Tongue (tissue), 3 donors: ENCODE results near the gene WBP4. TPM values are rescaled to one million over a fixed set of nuclear protein-coding genes. Genes with fewer than 3 reads are reported as not detected.
"Not testable (repeated sequence)": the region's sequence is repeated elsewhere in the genome, so short reads cannot be mapped to it uniquely, and the experiment has no call there.

ENCODE experiments used
- DNase-seq: peaks from one replicate; pipeline ENCODE4 v3.0.0-alpha.2; 2015
- small RNA-seq: library from RNA; depleted of rRNA; stranded (forward); fragments of <200 nt; gene quantifications from one replicate; pipeline ENCODE3, GENCODE V24; 2014; ENCODE audit warnings: low replicate concordance
- total RNA-seq: library from RNA; depleted of rRNA; stranded (reverse); fragments of >200 nt; gene quantifications from one replicate; pipeline ENCODE4 v1.2.3, GENCODE V29; 2014

Gene WBP4
- total RNA-seq, 1 donor from 2014 or later = 19.0 TPM

GRCh38 chr13:41079725-41080124 lies 18.4 kb downstream of the WBP4 start:
- no peak for DNase-seq

DNA sequence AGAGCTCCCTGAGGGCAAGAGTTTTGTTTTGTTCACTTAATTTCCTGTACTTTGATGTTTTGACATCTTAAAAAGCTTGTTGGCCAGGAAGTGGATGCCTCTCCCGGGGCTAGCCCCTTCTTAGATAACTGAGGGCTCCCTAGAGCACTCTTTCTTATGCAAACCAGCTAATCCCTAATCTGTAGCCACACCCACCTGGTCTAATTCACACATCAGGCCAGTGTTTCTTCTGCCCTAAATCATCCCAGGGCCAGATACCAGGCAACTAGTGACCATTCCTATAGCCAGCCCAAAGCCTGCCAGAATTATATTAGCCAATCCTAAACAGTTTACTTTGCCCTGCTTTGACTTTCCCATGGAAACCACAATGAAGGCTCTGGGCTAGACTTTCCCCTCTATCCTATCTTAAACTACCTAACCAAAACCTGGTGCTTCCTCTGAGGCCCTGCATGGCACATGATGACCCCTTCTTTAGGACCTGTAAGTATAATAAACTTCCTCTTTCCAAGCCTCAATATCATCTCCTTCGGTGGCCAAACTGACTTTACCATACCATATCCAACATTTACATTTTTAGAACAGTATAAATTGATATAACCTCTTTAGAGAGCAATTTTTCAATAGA lies 24.8 kb downstream of the WBP4 start:
- DNase-seq = no peak

- DNase-seq = not testable (repeated sequence)
Measured at GRCh38 chr13:41095681-41096080, 34.4 kb downstream of the WBP4 start.

GRCh38 chr13:41098761-41099160 lies 37.5 kb downstream of the WBP4 start:
- DNase-seq = no peak

DNA sequence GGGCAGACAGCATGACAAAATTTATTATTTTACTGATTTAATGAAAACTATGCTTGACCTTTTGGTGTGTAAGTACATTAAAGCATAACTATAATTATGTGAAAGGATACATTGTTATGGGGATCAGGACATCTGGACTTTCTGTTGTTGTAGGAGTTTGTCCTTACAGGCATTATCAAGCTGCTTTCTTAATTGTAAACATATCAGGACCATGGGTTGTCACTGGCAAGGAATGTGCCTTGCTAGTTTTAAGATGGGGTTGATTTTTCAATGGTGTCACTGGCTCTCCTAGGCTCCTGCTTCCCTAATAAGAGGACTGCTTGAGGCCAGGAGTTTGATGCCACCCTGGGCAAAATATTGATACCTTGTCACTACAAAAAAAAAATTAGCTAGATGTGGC lies 38.7 kb downstream of the WBP4 start:
- DNase-seq = no peak

GRCh38 chr13:41107104-41107571 lies 45.8 kb downstream of the WBP4 start:
- no peak for DNase-seq

DNA sequence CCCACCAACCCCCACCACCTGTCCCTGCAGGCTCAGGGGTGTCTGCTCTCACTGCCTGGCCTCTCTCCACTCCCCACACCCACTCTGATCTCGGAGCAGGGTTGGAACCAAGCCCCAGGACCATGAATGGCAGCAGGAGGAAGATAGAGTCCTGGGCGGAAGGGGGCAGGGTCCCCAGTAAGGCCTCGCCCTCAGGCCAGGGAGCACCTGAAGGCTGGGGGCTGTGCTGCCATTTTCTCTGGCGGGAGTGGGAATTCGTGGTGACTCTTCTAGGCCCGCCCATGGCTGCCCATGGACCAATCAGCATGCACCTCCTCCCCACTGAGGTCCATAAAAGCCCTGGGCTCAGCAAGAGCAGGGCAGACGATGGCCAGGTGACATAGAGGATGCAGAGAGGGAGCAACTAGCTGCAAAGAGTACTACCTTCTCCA lies 46.3 kb downstream of the WBP4 start:
- DNase-seq = no peak

DNA sequence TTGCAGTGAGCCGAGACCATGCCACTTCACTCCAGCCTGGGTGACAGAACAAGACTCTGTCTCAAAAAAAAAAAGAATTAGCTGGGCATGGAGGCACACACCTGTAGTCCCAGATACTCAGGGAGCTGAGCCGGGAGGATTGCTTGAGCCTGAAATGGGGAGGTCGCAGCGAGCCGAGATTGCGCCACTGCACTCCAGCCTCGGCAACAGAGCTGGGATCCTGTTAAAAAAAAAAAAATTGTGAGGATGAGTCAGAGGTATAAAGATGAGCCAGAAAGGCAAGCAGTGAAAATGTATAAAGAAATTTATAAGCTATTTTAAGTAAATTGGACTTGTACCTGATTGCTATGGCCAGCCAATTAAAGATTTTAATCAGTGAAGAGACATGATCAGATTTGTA lies 50.1 kb downstream of the WBP4 start:
- no peak for DNase-seq

DNA sequence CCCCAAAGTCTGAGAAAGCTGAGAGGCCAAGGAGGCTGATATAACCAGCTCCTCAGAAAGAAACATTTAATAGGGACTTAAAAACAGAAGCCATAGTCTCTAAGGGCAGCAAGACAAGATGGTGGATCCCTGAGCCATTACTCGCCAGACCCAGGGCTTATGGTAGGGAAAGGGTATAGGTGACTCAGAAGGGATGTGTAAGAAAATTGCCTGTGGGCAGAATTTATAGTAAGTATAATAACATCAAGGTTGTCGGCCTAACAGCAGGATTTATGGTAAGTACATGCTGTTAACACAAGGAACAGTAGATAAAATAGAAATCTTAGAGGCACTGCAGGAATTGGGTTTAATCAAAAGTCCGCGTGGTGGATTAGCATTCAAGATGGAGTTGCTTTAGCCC lies 56.6 kb downstream of the WBP4 start:
- DNase-seq = no peak

DNA sequence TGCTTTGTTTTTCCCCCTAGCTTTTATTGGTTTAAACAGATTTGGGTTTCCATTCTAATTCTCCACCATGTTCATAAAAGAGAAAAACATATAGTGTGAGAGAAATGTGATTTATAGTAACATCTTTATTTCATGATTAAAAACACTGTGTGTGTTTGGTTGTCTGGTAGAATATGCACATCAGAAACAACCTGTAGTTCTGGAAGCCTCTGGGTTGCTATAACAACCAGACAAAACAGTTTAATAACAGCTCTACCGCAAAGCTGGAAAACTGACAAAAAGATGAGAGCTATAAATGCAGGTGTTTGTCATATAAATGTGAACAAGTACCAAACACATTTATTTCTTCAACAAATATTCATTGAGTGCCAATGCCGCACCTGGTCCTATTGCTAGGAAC lies 61.5 kb downstream of the WBP4 start:
- peak; percentile 62 for DNase-seq

GRCh38 chr13:41127701-41128100 lies 66.4 kb downstream of the WBP4 start:
- DNase-seq = no peak

DNA sequence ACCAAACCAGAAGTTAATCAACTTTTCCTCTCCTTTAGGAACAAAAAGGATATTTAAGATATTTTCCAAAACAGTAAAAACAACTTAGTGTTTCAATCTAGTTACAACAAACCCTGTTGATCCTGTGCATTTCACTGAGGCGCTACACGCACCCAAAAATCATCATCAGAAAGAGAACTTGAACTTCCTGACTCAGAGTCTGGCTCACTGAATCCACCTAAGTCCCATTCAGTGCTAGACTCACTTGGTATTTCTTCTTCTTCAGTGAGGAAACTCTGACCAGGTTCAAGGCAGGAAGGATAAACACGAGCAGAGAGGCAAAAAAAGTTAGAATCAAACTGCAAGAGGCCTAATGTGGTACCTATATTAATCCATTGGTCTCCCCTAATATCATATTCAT lies 69.0 kb downstream of the WBP4 start:
- no peak for DNase-seq

DNA sequence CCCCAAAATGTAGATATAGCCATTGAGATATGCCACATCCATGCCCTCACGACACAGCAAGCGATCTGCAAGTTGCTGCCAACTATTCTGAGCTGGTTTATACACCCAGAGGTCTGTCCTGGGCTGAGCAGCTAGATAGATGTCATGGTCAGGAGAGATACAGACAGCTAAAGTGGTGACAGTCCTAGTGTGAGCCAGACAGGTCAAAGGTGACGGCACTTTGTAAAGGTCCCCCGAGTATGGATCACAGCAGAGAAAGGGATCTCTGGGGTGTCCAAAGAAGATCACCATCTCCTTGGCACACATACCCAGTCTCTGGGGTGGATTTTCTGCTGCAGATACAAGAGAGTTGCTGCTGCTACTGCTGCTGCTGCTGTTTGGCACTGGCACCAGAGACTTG lies 69.9 kb downstream of the WBP4 start:
- DNase-seq = not testable (repeated sequence)

DNA sequence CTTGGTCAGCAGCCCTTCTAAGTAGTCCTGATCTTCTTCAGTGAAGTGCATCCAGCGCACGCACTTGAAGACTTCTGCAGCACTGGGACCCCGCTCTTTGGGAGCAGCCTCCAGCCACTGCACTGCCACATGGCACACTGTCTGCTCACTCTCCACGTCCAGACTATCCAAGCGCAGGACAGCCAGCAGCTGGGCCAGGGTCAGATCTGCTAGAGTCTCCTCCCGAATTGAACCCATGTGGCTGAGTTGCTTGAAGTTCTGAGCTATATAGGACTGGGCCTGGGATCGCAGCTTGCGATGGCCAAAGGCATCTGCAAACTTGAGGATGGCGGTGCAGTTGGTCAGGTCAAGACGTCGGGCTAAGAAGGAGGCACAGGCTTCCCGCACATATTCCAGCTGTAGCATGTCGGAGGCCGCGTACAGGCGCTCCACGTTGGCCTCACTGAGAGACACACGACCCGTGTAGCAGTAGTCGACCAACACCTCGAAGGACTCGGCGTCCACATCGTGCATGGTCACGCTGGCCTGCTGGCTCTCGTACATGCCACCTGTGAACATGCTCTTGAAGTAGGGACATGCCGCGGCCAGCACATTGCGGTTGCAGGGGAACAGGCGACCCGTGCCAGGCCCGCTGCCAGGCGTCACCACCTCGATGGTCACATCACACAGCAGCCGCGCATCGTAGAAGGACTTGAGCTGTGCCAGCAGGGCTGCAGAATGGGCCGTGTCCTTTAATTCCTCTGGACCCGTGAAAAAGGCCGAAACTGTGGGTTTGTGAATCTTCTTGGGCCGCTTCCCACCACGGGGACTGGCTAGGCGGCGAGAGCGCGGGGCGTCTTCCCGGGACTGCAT lies 70.6 kb downstream of the WBP4 start:
- not testable (repeated sequence) for DNase-seq

DNA sequence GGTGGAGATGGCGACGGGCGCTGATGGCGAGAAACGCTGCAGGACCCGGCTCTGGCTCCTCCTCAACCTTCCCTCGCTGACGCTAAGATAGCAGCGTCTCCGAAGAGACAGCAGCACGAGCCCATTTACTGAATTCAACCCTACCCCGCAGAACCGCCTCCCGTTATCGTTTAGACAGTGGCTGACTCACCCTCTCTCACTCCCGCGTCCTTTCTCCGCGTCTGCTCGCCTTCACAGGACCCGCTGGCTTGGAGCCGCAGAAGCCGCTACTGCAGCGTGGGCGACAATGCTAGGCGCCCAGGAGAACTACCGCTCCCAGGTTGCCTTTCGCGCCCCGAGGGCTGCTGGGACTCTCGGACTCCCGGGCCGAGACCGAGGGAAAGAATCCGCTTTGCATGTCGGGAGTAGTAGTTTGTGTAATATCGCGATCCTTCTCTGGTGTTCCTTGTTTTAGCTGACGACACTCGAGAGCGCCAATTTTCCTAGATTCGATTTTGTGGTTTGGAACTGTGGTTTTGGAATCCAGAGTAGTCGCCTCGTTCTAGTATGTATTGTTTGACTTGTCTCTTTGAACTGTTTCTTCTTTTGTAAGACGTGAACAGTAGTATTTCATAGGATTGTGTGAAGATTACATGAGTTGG lies 71.3 kb downstream of the WBP4 start, which contains the start of gene KBTBD6:
KBTBD6 (minus strand) TSS at position 291 of the 641 bp plus-strand sequence. CDS start 291 bp downstream, outside the sequence.
- DNase-seq = peak; percentile 99

Small RNAs within 50 kb of the gene (small RNA-seq; reads per million reads assigned to genes)
- gene MIR3168 (not detected), gene RN7SL597P (not detected)

Other genes with a start within 250 kb of the WBP4 start
- gene ELF1, start 42.2 kb upstream of the WBP4 start, total RNA-seq = 72.2 TPM
- gene KBTBD6, start 71.3 kb downstream of the WBP4 start, total RNA-seq = 22.2 TPM
- gene KBTBD7, start 133.1 kb downstream of the WBP4 start, total RNA-seq = 21.5 TPM
- gene MTRF1, start 202.1 kb downstream of the WBP4 start, total RNA-seq = 17.1 TPM
- gene NAA16, start 249.8 kb downstream of the WBP4 start, total RNA-seq = 36.3 TPM